Fibroblast of lung (primary cell): Measurements from ENCODE around the gene ANKRD17. TPM values are rescaled to one million over a fixed set of nuclear protein-coding genes. Genes with fewer than 3 reads are reported as not detected.

ENCODE experiments used
- DNase-seq, 2 donors: peaks; one replicate each; pipeline versions ENCODE4 v3.0.0 to v3.0.0-alpha.2; 2010; ENCODE audit warnings: low read depth in 2 of 2
- H2AFZ ChIP-seq: 2 replicates; pipeline ENCODE4 v1.5.1; 2012; ENCODE audit warnings: low read length, control low read depth, inconsistent platforms
- H3K27ac ChIP-seq: 2 replicates; pipeline ENCODE4 v1.5.1; 2011; ENCODE audit warnings: low read length, control low read depth; ENCODE audit not compliant: insufficient read depth
- H3K27me3 ChIP-seq: 2 replicates; pipeline ENCODE4 v1.5.1; 2011; ENCODE audit warnings: mild to moderate bottlenecking, low read length; ENCODE audit not compliant: control insufficient read depth, insufficient read depth
- H3K36me3 ChIP-seq: 2 replicates; pipeline ENCODE4 v1.5.1; 2011; ENCODE audit warnings: low read length; ENCODE audit not compliant: control insufficient read depth, insufficient read depth
- H3K4me1 ChIP-seq: 2 replicates; pipeline ENCODE4 v1.5.1; 2011; ENCODE audit warnings: low read length; ENCODE audit not compliant: control insufficient read depth, insufficient read depth; ENCODE audit errors: extremely low read depth
- H3K4me2 ChIP-seq: 2 replicates; pipeline ENCODE4 v1.5.1; 2011; ENCODE audit warnings: low read length, control low read depth; ENCODE audit not compliant: insufficient read depth; ENCODE audit errors: extremely low read depth
- H3K4me3 ChIP-seq, 4 experiments: fragments of 200-600 bp in 1 of 4; sonication (generic) in 1 of 4; replicated peaks in 1 of 4; 2 replicates each; pipeline ENCODE4 v1.5.1; 2011 to 2016; ENCODE audit warnings: low read length in 4 of 4, low read depth in 3 of 4, mild to moderate bottlenecking in 3 of 4, control low read depth in 2 of 4, inconsistent platforms in 1 of 4, mixed read lengths in 1 of 4; ENCODE audit not compliant: insufficient read depth in 1 of 4; ENCODE audit errors: control extremely low read depth in 1 of 4
- H3K79me2 ChIP-seq: 2 replicates; pipeline ENCODE4 v1.5.1; 2012; ENCODE audit warnings: mild to moderate bottlenecking, low read length, inconsistent platforms; ENCODE audit not compliant: control insufficient read depth, insufficient read depth
- H3K9ac ChIP-seq: 2 replicates; pipeline ENCODE4 v1.5.1; 2011; ENCODE audit warnings: mild to moderate bottlenecking, low read length, control low read depth; ENCODE audit not compliant: insufficient read depth
- H3K9me3 ChIP-seq: 2 replicates; pipeline ENCODE4 v1.5.1; 2012; ENCODE audit warnings: low read depth, low read length; ENCODE audit not compliant: control insufficient read depth, insufficient read depth
- H4K20me1 ChIP-seq: 2 replicates; pipeline ENCODE4 v1.5.1; 2011; ENCODE audit warnings: low read length; ENCODE audit not compliant: control insufficient read depth, insufficient read depth; ENCODE audit errors: extremely low read depth
- EZH2 ChIP-seq: IDR thresholded peaks from 2 replicates; pipeline ENCODE4 v1.5.1; 2012; ENCODE audit warnings: low read length, control low read depth, mild to moderate bottlenecking; ENCODE audit errors: missing control alignments
- polyA plus RNA-seq, 2 donors: library from polyadenylated mRNA; depleted of rRNA in 1 of 2; stranded (reverse) in 1 of 2; unstranded in 1 of 2; fragments of >200 nt; gene quantifications; 2 replicates each; pipeline ENCODE4 v1.2.1, GENCODE V29; 2011 to 2012; ENCODE audit warnings: missing spikeins in 1 of 2
- total RNA-seq: library from RNA; depleted of rRNA; stranded (reverse); fragments of >200 nt; gene quantifications from 2 replicates; pipeline ENCODE4 v1.2.1, GENCODE V29; 2014
- TF ChIP-seq, protein P1 (sequence below), 2 donors: IDR thresholded peaks in 1 of 2; conservative IDR thresholded peaks in 1 of 2; 1 replicate in 1 of 2; 2 replicates in 1 of 2; pipeline ENCODE4 v1.5.1; 2011 to 2012; ENCODE audit warnings: low read length in 2 of 2, control low read depth in 1 of 2, inconsistent platforms in 1 of 2, low read depth in 1 of 2, mild to moderate bottlenecking in 1 of 2

ANKRD17 gene
- total and polyA plus RNA-seq, 2 donors (not counting 1 experiment from before 2014, with no cell fraction given): 46.2 to 54.6 TPM

DNA sequence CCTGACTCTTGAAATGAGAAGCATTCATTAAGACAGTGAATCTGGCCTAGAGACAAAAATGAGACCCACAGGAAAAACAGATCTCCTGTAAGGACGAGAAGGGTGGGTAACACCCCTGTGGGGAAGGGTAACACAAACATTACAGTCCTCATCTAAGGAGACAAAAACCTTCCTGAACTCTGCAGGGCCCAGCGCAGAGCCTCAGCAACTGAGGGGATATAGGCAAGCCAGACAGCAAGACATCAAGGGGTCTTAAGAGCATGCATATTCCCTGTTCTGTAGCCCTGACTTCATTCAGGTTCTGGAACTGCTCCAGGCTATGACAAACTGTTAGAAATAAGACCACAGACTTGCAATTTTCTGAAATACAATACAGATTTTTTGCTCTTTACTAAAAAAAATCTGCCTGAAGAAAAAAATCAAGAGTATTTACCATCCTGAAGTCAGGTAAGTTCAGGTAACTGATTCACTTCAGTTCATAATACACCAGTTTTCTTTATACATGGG lies 204.6 kb downstream of the ANKRD17 start:
- no peak overlapping the region for H3K27ac ChIP-seq
- no peaks in the 10 kb centered on the region for H3K9me3 ChIP-seq
- peak; percentile 40 to 47 for DNase-seq
- H2AFZ ChIP-seq: no peak overlapping the region
- H3K36me3 ChIP-seq: peaks cover 3% of the 10 kb centered on the region
- H3K27me3 ChIP-seq: no peaks in the 10 kb centered on the region
- no peaks in the 10 kb centered on the region for H3K79me2 ChIP-seq
- H3K4me3 ChIP-seq: no peak overlapping the region
- TF ChIP-seq EZH2: no peak
- TF ChIP-seq, protein P1, sequence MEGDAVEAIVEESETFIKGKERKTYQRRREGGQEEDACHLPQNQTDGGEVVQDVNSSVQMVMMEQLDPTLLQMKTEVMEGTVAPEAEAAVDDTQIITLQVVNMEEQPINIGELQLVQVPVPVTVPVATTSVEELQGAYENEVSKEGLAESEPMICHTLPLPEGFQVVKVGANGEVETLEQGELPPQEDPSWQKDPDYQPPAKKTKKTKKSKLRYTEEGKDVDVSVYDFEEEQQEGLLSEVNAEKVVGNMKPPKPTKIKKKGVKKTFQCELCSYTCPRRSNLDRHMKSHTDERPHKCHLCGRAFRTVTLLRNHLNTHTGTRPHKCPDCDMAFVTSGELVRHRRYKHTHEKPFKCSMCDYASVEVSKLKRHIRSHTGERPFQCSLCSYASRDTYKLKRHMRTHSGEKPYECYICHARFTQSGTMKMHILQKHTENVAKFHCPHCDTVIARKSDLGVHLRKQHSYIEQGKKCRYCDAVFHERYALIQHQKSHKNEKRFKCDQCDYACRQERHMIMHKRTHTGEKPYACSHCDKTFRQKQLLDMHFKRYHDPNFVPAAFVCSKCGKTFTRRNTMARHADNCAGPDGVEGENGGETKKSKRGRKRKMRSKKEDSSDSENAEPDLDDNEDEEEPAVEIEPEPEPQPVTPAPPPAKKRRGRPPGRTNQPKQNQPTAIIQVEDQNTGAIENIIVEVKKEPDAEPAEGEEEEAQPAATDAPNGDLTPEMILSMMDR (conservative IDR thresholded peaks at IDR 0.05 in 1 of 2, IDR thresholded peaks at IDR 0.05 in 1 of 2; ENCODE audit: low read depth in 1 of 2, low read length in 2 of 2): no peak
- no peak overlapping the region for H3K4me2 ChIP-seq
- H3K4me1 ChIP-seq: no peaks in the 10 kb centered on the region
- H4K20me1 ChIP-seq: no peaks in the 10 kb centered on the region
- H3K9ac ChIP-seq: no peak overlapping the region

DNA sequence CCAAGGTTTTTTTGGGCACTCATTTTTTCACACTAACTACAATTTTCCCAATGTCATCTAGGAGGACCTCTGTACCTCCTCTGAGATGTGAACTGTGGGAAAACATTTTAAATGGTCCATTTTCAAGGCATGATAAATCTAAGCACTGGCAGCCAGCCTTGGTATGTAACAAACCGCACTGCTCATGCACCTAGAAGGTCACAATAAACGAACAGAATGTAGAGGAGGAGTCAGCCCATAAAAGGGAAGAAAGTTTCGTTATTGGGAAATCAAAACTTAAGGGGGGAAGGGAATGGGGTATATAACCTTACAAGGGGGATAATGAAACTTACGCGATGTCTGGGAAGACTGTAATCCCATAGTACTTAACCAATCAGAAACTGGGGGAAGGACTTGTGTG lies 205.5 kb downstream of the ANKRD17 start:
- no peaks in the 10 kb centered on the region for H3K4me1 ChIP-seq
- no peak overlapping the region for H3K9ac ChIP-seq
- H2AFZ ChIP-seq: no peak overlapping the region
- H3K9me3 ChIP-seq: no peaks in the 10 kb centered on the region
- no peak overlapping the region for H3K4me3 ChIP-seq
- H4K20me1 ChIP-seq: no peaks in the 10 kb centered on the region
- H3K36me3 ChIP-seq: peaks cover 2% of the 10 kb centered on the region
- H3K27ac ChIP-seq: no peak overlapping the region
- no peaks in the 10 kb centered on the region for H3K27me3 ChIP-seq
- TF ChIP-seq EZH2: no peak
- TF ChIP-seq, protein P1 (conservative IDR thresholded peaks at IDR 0.05 in 1 of 2, IDR thresholded peaks at IDR 0.05 in 1 of 2; ENCODE audit: low read depth in 1 of 2, low read length in 2 of 2): no peak
- H3K4me2 ChIP-seq: no peak overlapping the region
- H3K79me2 ChIP-seq: no peaks in the 10 kb centered on the region
- peak; percentile 21 to 47 for DNase-seq

DNA sequence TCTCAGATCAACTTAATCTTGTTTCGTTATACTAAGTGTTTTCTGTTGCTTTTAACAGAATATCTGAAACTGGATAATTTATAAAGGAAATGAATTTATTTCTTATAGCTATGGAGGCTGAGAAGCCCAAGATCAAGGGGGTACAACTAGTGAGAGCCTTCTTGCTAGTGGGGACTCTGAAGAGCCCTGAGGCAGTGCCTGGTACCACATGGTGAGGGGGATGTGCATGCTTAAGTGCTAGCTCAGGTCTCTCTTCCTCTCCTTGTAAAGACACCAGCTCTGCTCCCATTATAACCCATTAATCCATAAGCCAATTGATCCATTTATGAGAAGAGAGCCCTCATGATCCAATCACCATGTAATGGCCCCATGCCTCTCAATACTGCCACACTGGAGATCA lies 207.0 kb downstream of the ANKRD17 start:
- no peak for DNase-seq
- Histone ChIP-seq H3K27ac (no peak overlapping the region), H3K4me3 (no peak overlapping the region), H3K4me2 (no peak overlapping the region), H3K79me2 (no peaks in the 10 kb centered on the region), H3K36me3 (no peaks in the 10 kb centered on the region), H3K9ac (no peak overlapping the region), H3K27me3 (no peaks in the 10 kb centered on the region), H3K9me3 (no peaks in the 10 kb centered on the region), H4K20me1 (no peaks in the 10 kb centered on the region), H3K4me1 (no peaks in the 10 kb centered on the region), H2AFZ (no peak overlapping the region)
- TF ChIP-seq, protein P1 (conservative IDR thresholded peaks at IDR 0.05 in 1 of 2, IDR thresholded peaks at IDR 0.05 in 1 of 2; ENCODE audit: low read depth in 1 of 2, low read length in 2 of 2): no peak
- no peak for TF ChIP-seq EZH2
